GM12878 (cell line): ENCODE measurements around the gene SPIRE2. TPM values are rescaled to one million over a fixed set of nuclear protein-coding genes. Genes with fewer than 3 reads are reported as not detected.

Source experiments
- ATAC-seq: fragments of 200-7000 bp; cut with Tn5 transposase; 3 replicates; pipeline ENCODE4 v1.9.1; 2020; ENCODE audit warnings: mild to moderate bottlenecking, moderate library complexity
- BruUV-seq: library from RNA; stranded (reverse); fragments of 400-500 nt; replicated peaks from 2 replicates; lab custom pipeline; 2021; lab: Mats Ljungman, UMichigan
- CTCF ChIA-PET: fragments of 300-600 bp; sonication (Branson Sonifier 250); formaldehyde crosslinking; extraction: SDS; loops from one replicate; lab custom pipeline; 2021; ENCODE audit warnings: inconsistent platforms; lab: Yijun Ruan, JAX
- POLR2A ChIA-PET: fragments of 350-600 bp; formaldehyde crosslinking; extraction: SDS; loops from one replicate; lab custom pipeline; 2021; ENCODE audit warnings: inconsistent platforms; lab: Charles Lee
- RAD21 ChIA-PET: fragments of 300-600 bp; sonication (Branson Sonifier 250); formaldehyde crosslinking; loops from one replicate; lab custom pipeline; 2023; ENCODE audit warnings: antibody characterized with exemption; ENCODE audit not compliant: unreplicated experiment; lab: Charles Lee
- SMC1A ChIA-PET: fragments of 300-600 bp; sonication (Branson Sonifier 250); formaldehyde crosslinking; loops from one replicate; lab custom pipeline; 2023; ENCODE audit not compliant: unreplicated experiment, uncharacterized antibody; lab: Charles Lee
- DNase-seq: peaks from one replicate; pipeline ENCODE4 v3.0.0-alpha.2; 2011; ENCODE audit warnings: low read depth, low spot score
- FAIRE-seq: peaks from 3 replicates; lab custom pipeline; 2011; peaks lifted over from hg19 to GRCh38; lab: Jason Lieb, UNC
- H2AFZ ChIP-seq: 2 replicates; pipeline ENCODE4 v1.6.0; 2011; ENCODE audit warnings: low read depth, low read length, control low read depth; ENCODE audit not compliant: control insufficient read depth
- H3K27ac ChIP-seq: 2 replicates; pipeline ENCODE4 v1.5.1; 2011; ENCODE audit warnings: control low read depth; ENCODE audit not compliant: control insufficient read depth, insufficient read depth
- H3K27me3 ChIP-seq, 2 experiments: replicated peaks in 1 of 2; 2 replicates each; pipeline versions ENCODE4 v1.6.0 to v1.6.1; 2011; ENCODE audit warnings: low read length in 1 of 2; ENCODE audit not compliant: control insufficient read depth in 2 of 2, insufficient read depth in 2 of 2
- H3K36me3 ChIP-seq, 2 experiments: 2 replicates each; pipeline ENCODE4 v1.5.1; 2011; ENCODE audit warnings: low read length in 1 of 2; ENCODE audit not compliant: control insufficient read depth in 2 of 2, insufficient read depth in 2 of 2
- H3K4me1 ChIP-seq: 2 replicates; pipeline ENCODE4 v1.6.1; 2011; ENCODE audit warnings: mild to moderate bottlenecking, low read length, moderate library complexity, mixed read lengths; ENCODE audit not compliant: control insufficient read depth, insufficient read depth
- H3K4me2 ChIP-seq: 2 replicates; pipeline ENCODE4 v1.6.0; 2011; ENCODE audit warnings: control low read depth; ENCODE audit not compliant: control insufficient read depth, insufficient read depth
- H3K4me3 ChIP-seq: fragments of 200-600 bp; sonication (generic); 2 replicates; pipeline ENCODE4 v1.5.1; 2016
- H3K79me2 ChIP-seq: 2 replicates; pipeline ENCODE4 v1.6.0; 2011; ENCODE audit warnings: low read length; ENCODE audit not compliant: control insufficient read depth, insufficient read depth
- H3K9ac ChIP-seq: 2 replicates; pipeline ENCODE4 v1.8.0; 2011; ENCODE audit warnings: low read length, control low read depth, mixed read lengths; ENCODE audit not compliant: control insufficient read depth, insufficient read depth
- H3K9me3 ChIP-seq: replicated peaks from 3 replicates; pipeline ENCODE4 v1.5.1; 2011; ENCODE audit warnings: mild to moderate bottlenecking, low read length; ENCODE audit not compliant: control insufficient read depth, insufficient read depth
- H4K20me1 ChIP-seq: 2 replicates; pipeline ENCODE4 v1.6.0; 2011; ENCODE audit not compliant: control insufficient read depth, insufficient read depth
- BHLHE40 ChIP-seq, 2 experiments: fragments of 450-650 bp in 1 of 2; IDR thresholded peaks; 2 replicates each; pipeline ENCODE4 v1.6.1; 2011 to 2017; ENCODE audit warnings: low read depth in 2 of 2, borderline replicate concordance in 1 of 2, improper control_type of control experiment in 1 of 2, low read length in 1 of 2, mild to moderate bottlenecking in 1 of 2
- CEBPZ ChIP-seq: fragments of 150-350 bp; IDR thresholded peaks from 2 replicates; pipeline ENCODE4 v1.6.1; 2016; ENCODE audit warnings: low read depth, low read length
- ELK1 ChIP-seq: IDR thresholded peaks from 2 replicates; pipeline ENCODE4 v1.6.1; 2012; ENCODE audit warnings: low read depth, low read length, improper control_type of control experiment
- ESRRA ChIP-seq: IDR thresholded peaks from 2 replicates; pipeline ENCODE4 v1.6.1; 2012; ENCODE audit warnings: mild to moderate bottlenecking, low read length, improper control_type of control experiment
- NR2C1 ChIP-seq: fragments of 450-650 bp; IDR thresholded peaks from 2 replicates; pipeline ENCODE4 v1.6.1; 2017; ENCODE audit warnings: antibody characterized with exemption, mild to moderate bottlenecking, moderate library complexity
- NR2F1 ChIP-seq: fragments of 450-650 bp; conservative IDR thresholded peaks from 2 replicates; pipeline ENCODE4 v1.6.1; 2017; ENCODE audit warnings: mild to moderate bottlenecking
- RCOR1 ChIP-seq: conservative IDR thresholded peaks from 2 replicates; pipeline ENCODE4 v1.6.1; 2012; ENCODE audit warnings: low read depth, low read length, improper control_type of control experiment
- SMAD5 ChIP-seq: IDR thresholded peaks from 2 replicates; pipeline ENCODE4 v1.6.1; 2016; ENCODE audit warnings: antibody characterized with exemption, low read depth
- SP1 ChIP-seq: IDR thresholded peaks from one replicate; pipeline ENCODE4 v1.6.1; 2011; ENCODE audit warnings: low read depth, low read length
- SREBF1 ChIP-seq: IDR thresholded peaks from 2 replicates; pipeline ENCODE4 v1.6.1; 2012; ENCODE audit warnings: mild to moderate bottlenecking, low read length
- YY1 ChIP-seq: IDR thresholded peaks from 2 replicates; pipeline ENCODE4 v1.6.1; 2011; ENCODE audit warnings: low read depth, mild to moderate bottlenecking, low read length
- ZBTB4 ChIP-seq: fragments of 450-650 bp; formaldehyde crosslinking; IDR thresholded peaks from 2 replicates; pipeline ENCODE4 v1.4.0; 2022; ENCODE audit warnings: mild to moderate bottlenecking, moderate library complexity
- WGBS: methylation state at CpG from one replicate; pipeline ENCODE4 v1.1.6; 2016; ENCODE audit warnings: low lambda C conversion rate; ENCODE audit not compliant: insufficient replicate concordance, insufficient coverage; ENCODE audit errors: missing lambda C conversion rate; 5-methylcytosine and 5-hydroxymethylcytosine counted together
- in situ Hi-C: fragments of 300-500 bp; cut with MboI; formaldehyde crosslinking; loops from 9 replicates; pipeline ENCODE4 v1.14.3; 2018; ENCODE audit warnings: mixed read lengths
- intact Hi-C: fragments of 100-400 bp; cut with micrococcal nuclease; formaldehyde crosslinking; loops from one replicate; pipeline ENCODE4 v1.14.2; 2022; ENCODE audit not compliant: unreplicated experiment
- polyA plus RNA-seq, 11 experiments: library from polyadenylated mRNA; depleted of rRNA in 4 of 11; unstranded in 6 of 11; stranded (reverse) in 5 of 11; fragments of >200 nt; fragmentation: Nextera tagmentation in 4 of 11; fragmentation: Illumina TruSeq in 1 of 11; extraction: Ambion mirVana in 4 of 11; extraction: Trizol in 1 of 11; gene quantifications; 1 replicate in 1 of 11; 2 replicates in 10 of 11; pipeline versions ENCODE4 v1.2.1 to v1.2.3, GENCODE V29; 2011 to 2016; ENCODE audit warnings: inconsistent platforms in 2 of 11, missing spikeins in 2 of 11, low read depth in 1 of 11
- total RNA-seq, 4 experiments: library from RNA; depleted of rRNA in 3 of 4; stranded (reverse); fragments of >200 nt in 3 of 4; fragmentation: Illumina TruSeq in 1 of 4; extraction: Trizol in 1 of 4; gene quantifications; 2 replicates each; pipeline versions ENCODE4 v1.2.1 to v1.2.3, GENCODE V29; 2013 to 2021
- TF ChIP-seq, protein P1 (sequence below): IDR thresholded peaks from 2 replicates; pipeline ENCODE4 v1.6.1; 2012; ENCODE audit warnings: low read depth, low read length, improper control_type of control experiment
- TF ChIP-seq, protein P2 (sequence below): IDR thresholded peaks from 2 replicates; pipeline ENCODE4 v1.6.1; 2011; ENCODE audit warnings: low read depth, mild to moderate bottlenecking, low read length, moderate library complexity, borderline replicate concordance; ENCODE audit errors: extremely low read depth

Gene SPIRE2
- total and polyA plus RNA-seq, 10 of the 15 experiments (the other 5 are each of a cell fraction or from before 2014, with no cell fraction given), result 0.03 to 0.64 (median 0.27) TPM; not detected in 1

DNA sequence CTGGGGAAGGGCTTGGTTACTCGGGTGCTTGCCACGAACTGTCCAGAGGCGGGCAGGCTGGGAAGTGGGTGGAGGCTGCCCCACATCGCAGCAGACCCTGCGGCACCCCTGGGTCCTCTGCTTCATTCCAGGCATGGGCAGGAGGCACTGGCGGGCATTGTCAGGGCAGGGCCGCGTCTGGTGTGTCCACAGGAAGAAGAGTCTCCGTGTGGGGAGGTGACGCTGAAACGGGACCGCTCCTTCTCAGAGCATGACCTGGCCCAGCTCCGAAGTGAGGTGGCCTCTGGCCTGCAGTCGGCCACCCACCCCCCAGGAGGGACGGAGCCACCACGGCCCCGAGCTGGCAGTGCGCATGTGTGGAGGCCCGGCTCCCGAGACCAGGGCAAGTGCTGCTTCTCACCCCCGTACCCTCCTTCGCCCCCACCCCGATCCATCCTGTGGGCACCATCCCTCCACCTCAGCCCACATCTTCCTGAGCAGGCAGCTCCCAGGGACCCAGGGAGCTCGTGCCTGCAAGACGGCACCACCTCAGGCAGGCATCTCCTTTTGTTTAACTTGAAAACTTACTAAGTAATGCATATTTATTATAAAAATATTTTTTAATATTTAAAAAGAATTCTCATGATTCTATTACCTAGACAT lies 30.8 kb downstream of the SPIRE2 start:
- POLR2A ChIA-PET, result interaction anchor here (1.9 to 2.7 kb wide), 2 partner anchors 16 to 154 kb away, joined by 4 to 9 read pairs; no protein-coding TSS in a partner anchor
- no peaks in the 10 kb centered on the region for H3K79me2 ChIP-seq
- H2AFZ ChIP-seq, result no peak overlapping the region
- TF ChIP-seq NR2F1 (no peak), SP1 (no peak), ESRRA (no peak), SREBF1 (no peak), YY1 (no peak), RCOR1 (no peak), SMAD5 (no peak), BHLHE40 (IDR thresholded peaks at IDR 0.05; ENCODE audit: borderline replicate concordance in 1 of 2, low read depth in 2 of 2, low read length in 1 of 2) (no peak), ZBTB4 (no peak), ELK1 (no peak), NR2C1 (no peak), CEBPZ (no peak)
- TF ChIP-seq, protein P1, sequence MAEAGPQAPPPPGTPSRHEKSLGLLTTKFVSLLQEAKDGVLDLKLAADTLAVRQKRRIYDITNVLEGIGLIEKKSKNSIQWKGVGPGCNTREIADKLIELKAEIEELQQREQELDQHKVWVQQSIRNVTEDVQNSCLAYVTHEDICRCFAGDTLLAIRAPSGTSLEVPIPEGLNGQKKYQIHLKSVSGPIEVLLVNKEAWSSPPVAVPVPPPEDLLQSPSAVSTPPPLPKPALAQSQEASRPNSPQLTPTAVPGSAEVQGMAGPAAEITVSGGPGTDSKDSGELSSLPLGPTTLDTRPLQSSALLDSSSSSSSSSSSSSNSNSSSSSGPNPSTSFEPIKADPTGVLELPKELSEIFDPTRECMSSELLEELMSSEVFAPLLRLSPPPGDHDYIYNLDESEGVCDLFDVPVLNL, result no peak
- TF ChIP-seq, protein P2, sequence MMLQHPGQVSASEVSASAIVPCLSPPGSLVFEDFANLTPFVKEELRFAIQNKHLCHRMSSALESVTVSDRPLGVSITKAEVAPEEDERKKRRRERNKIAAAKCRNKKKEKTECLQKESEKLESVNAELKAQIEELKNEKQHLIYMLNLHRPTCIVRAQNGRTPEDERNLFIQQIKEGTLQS, result no peak

More for the DNA sequence above, 30.8 kb downstream of the SPIRE2 start:
- no peaks in the 10 kb centered on the region for H4K20me1 ChIP-seq
- intact Hi-C loops, result no loop called here
- BruUV-seq, result no TSS peak
- ChIA-PET CTCF (interaction anchor here (1.1 to 6.9 kb wide), 8 partner anchors 41 to 159 kb away, joined by 3 to 119 read pairs (median 10); partner anchors contain the start of genes FANCA and SPATA2L), RAD21 (interaction anchor here (1.4 to 3.9 kb wide), 5 partner anchors 48 to 158 kb away, joined by 6 to 60 read pairs (median 17); partner anchors contain the start of gene SPATA2L), SMC1A (interaction anchor here (1.4 to 3.3 kb wide), 5 partner anchors 66 to 153 kb away, joined by 3 to 44 read pairs (median 6); no protein-coding TSS in a partner anchor)
- H3K27ac ChIP-seq, result no peak overlapping the region
- in situ Hi-C loops, result no loop called here
- ATAC-seq (no peak), DNase-seq (no peak), FAIRE-seq (no peak)
- H3K4me2 ChIP-seq, result no peak overlapping the region
- H3K36me3 ChIP-seq, result no peaks in the 10 kb centered on the region
- H3K4me3 ChIP-seq, result no peak overlapping the region
- no peak overlapping the region for H3K9ac ChIP-seq
- no peaks in the 10 kb centered on the region for H3K9me3 ChIP-seq
- WGBS, result 70% methylated on average over 25 of the region's 25 CpGs
- H3K4me1 ChIP-seq, result peaks cover 18% of the 10 kb centered on the region
- H3K27me3 ChIP-seq, result no peaks in the 10 kb centered on the region; a peak in 1 of 4 replicates
